NCI-H526 (cell line): ENCODE results near the gene ZCCHC13.
A peak's percentile ranks its signal among the peaks of the same experiment; 100 is the strongest.
"Not testable (repeated sequence)": the region's sequence is repeated elsewhere in the genome, so short reads cannot be mapped to it uniquely, and the experiment has no call there.

Experiments used
- DNase-seq, 2 experiments: peaks; one replicate each; lab custom pipeline; 2025; lab: John Stamatoyannopoulos, UW

Gene ZCCHC13

GRCh38 chrX:74321191-74321590 lies 17.2 kb downstream of the ZCCHC13 start:
- no peak for DNase-seq

- DNase-seq, result no peak
These were observed 20.2 kb downstream of the ZCCHC13 start for GRCh38 chrX:74324131-74324530.

DNA sequence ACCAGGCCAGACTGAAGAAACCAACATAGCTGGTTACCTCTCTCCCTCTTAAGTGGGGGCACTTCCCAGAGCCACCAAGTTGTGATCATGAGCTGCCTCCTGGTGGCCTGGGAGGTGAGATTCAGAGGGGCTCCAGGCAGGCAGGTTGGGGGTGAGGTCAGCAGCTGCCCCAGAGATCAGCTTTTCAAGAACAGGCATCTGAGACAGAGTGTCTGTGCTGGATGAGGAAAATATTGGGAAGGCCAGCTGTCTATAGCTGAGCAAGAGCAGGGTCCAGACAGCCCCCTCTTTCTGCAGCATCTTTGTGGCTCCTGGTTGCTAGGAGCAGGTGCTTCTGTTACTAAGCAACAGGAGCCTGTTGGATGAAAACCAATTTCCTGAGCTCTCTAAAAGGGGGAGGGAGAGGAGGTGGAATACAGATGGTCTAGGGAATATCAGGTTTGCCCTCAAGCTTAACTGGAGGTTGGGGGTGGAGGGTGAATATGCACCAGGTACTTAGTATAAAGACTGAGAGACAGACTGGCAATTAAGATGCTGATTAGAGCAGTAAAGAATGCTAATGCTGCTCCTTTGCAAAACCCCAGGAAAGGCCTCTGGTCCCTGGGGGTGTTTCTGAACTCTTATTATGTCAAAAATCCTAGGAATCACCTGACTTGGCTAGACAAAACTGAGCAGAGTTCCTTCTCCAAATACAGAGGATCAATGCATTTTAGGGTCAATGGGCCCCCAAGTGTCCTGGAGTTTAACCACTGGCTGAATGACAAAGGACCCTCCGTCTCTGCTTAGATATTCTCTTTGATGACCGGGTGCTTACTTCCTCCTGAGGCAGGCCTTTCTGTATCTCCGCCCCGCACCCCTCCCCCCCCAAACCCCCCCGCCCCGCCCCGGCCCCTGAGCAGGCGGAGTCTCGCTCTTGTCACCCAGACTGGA lies 21.4 kb downstream of the ZCCHC13 start:
- no peak for DNase-seq

DNA sequence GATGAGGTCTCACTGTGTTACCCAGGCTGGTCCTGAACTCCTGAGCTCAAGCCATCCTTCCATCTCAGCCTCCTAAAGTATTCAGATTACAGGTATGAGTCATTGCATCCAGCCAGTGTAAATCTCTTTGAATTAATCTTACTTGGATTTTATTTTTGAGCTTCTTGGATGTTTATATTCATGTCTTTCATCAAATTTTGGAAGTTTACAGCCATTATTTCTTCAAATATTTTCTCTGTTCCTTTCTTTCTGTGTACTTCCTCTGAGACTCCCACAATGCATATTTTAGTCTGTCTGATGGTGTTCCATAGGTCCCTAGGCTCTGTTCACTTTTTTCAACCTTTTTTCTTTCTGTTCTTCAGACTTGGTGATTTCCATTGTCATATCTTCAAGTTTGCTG lies 34.9 kb downstream of the ZCCHC13 start:
- DNase-seq, result no peak

GRCh38 chrX:74340051-74340450 lies 36.1 kb downstream of the ZCCHC13 start:
- DNase-seq, result no peak

DNA sequence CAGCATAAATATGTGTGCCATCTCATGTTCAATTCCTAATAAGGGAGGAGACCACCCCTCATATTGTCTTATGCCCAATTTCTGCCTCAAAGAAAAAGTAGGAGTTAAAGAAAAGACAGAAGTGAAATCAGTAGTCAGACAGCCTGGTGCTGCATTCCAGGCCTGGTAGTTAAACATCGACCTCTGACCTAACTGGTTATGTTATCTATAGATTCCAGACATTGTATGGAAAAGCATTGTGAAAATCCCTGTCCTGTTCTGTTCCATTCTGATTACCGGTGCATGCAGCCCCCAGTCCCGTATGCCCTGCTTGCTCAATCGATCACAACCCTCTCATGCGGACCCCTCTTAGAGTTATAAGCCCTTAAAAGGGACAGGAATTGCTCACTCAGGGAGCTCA lies 38.2 kb downstream of the ZCCHC13 start:
- not testable (repeated sequence) for DNase-seq

DNA sequence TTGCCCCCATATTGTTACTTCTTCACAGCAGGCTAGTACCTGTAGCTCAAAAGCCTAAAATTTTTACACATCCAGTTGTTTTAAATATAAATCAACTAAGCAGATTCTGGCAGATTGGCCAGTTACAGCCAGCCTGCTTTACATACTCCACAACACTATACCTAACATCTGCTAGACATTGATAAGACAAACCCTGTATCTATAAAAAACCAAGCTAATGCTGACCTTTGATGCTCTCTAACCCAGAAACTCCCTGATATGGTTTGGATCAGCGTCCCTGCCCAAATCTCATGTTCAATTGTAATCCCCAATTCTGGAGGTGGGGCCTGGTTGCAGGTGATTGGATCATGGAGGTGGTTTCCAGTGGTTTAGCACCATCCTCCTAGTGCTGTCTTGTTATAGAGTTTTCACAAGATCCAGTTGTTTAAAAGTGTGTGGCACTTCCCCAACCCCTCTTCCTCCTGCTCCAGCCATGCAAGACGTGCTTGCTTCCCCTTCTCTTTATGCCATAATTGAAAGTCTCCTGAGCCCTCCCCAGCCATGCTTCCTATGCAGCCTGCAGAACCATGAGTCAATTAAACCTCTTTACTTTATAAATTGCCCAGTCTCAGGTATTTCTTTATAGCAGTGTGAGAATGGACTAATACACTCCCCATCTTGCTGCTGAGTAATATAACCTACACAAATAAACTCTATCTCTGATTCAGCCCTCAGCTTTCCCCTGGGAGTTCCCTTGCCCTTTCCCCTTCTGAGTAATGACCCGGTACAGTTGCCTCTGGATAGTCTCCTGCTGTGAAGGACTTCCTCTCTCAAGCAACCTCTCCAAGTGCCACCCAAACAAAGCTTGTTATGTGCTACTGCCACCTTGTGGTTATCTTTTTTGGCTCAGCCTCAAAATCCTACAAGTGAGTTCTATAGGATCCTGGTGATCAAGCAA lies 39.6 kb downstream of the ZCCHC13 start:
- DNase-seq, result peak; percentile 64 to 75

- DNase-seq, result no peak
These were observed 40.3 kb downstream of the ZCCHC13 start for GRCh38 chrX:74344280-74344622.

DNA sequence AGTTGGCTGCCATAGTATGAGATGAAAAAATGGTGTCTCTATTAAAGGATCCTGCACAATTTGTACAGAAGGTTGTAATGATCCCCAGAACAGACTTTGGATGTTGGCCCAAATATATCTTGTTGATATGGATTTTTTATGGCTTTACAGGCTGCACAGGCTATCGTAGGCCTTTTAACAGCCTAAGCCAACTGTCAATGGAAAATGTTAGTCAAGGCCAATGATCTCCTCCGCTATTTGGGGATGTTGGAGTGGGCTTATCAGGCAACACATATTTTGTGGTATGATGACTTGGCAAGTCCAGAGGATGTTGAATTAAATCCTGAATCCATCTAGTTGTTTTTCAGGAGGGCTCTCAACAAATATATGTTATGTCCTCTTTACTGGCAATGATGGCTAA lies 42.1 kb downstream of the ZCCHC13 start:
- DNase-seq, result no peak

- no peak for DNase-seq
These were observed 45.4 kb downstream of the ZCCHC13 start for GRCh38 chrX:74349387-74349786.

DNA sequence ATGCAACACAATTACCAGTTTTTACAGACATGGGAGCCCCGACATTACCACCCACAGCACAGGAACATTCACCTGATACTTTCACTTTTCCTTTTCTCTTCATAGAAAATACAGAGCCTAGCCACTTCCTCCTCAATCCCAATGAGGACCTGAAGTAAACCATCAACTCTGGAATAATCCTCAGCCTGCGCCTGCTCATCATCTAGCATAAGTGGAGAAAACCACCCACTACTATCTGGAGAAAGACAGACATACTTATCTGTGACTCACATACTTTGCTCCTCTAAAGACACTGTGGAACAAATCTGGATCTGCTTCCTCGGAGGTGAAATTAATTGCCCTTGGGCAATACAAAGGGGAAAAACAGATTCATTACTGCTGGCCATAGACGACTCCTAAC lies 47.8 kb downstream of the ZCCHC13 start:
- no peak for DNase-seq

GRCh38 chrX:74353984-74354383 lies 50.0 kb downstream of the ZCCHC13 start:
- no peak for DNase-seq
